ENCODE results near the gene TAPT1. TPM values are rescaled to one million over a fixed set of nuclear protein-coding genes. Genes with fewer than 3 reads are reported as not detected.

TAPT1 gene
- total RNA-seq, 1 experiment from 2014 or later, result 22.0 TPM

DNA sequence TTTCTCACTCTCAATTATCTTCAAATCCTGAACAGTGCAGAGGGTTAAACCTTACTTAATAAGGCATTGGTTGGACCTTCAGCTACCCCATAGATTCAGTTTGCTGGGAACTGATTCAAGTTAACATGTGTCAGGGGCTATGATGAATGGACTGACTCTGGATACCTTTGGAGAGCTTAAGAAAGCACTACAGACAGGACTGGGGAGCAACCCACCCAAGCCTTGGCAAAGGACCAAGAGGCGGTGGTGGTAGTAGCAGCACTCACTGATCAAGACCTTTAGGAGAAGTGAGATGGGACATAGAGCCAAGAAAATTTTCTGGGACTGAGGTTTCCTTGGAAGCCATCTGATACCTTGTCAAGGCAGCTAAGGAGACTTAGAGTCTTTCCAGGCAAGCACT, 43.0 kb upstream of the TAPT1 start:
- BruUV-seq (replicated peaks), result no TSS peak
- intact Hi-C loops (cut with micrococcal nuclease), result loop anchor here (10.0 kb wide), 2 partner anchors 314 to 384 kb away; no protein-coding TSS in a partner anchor
- H3K4me3 Mint-ChIP-seq (ENCODE audit: unreplicated experiment), result no peak overlapping the region
- peaks cover 4% of the 10 kb centered on the region for H3K36me3 Mint-ChIP-seq (ENCODE audit: insufficient read depth, unreplicated experiment)
- CTCF ChIA-PET, result interaction anchor here (0.5 to 4.7 kb wide), 3 partner anchors 63 to 813 kb away, joined by 3 to 27 read pairs (median 3); no protein-coding TSS in a partner anchor
- H3K27me3 Mint-ChIP-seq (ENCODE audit: insufficient read depth, unreplicated experiment), result no peaks in the 10 kb centered on the region
- DNase-seq (ENCODE audit: unreplicated experiment), result no peak
- POLR2A ChIA-PET, result interaction anchor here (0.7 kb wide), 1 partner anchor 873 kb away, joined by 3 read pairs; no protein-coding TSS in a partner anchor
- H3K27ac Mint-ChIP-seq (ENCODE audit: low read depth, unreplicated experiment), result no peak overlapping the region
- H3K9me3 Mint-ChIP-seq (ENCODE audit: unreplicated experiment), result no peaks in the 10 kb centered on the region
- TF ChIP-seq, protein P1, sequence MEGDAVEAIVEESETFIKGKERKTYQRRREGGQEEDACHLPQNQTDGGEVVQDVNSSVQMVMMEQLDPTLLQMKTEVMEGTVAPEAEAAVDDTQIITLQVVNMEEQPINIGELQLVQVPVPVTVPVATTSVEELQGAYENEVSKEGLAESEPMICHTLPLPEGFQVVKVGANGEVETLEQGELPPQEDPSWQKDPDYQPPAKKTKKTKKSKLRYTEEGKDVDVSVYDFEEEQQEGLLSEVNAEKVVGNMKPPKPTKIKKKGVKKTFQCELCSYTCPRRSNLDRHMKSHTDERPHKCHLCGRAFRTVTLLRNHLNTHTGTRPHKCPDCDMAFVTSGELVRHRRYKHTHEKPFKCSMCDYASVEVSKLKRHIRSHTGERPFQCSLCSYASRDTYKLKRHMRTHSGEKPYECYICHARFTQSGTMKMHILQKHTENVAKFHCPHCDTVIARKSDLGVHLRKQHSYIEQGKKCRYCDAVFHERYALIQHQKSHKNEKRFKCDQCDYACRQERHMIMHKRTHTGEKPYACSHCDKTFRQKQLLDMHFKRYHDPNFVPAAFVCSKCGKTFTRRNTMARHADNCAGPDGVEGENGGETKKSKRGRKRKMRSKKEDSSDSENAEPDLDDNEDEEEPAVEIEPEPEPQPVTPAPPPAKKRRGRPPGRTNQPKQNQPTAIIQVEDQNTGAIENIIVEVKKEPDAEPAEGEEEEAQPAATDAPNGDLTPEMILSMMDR (IDR thresholded peaks at IDR 0.05; ENCODE audit: unreplicated experiment), result no peak
- H3K4me1 Mint-ChIP-seq (ENCODE audit: insufficient read depth, unreplicated experiment), result peaks cover 7% of the 10 kb centered on the region

DNA sequence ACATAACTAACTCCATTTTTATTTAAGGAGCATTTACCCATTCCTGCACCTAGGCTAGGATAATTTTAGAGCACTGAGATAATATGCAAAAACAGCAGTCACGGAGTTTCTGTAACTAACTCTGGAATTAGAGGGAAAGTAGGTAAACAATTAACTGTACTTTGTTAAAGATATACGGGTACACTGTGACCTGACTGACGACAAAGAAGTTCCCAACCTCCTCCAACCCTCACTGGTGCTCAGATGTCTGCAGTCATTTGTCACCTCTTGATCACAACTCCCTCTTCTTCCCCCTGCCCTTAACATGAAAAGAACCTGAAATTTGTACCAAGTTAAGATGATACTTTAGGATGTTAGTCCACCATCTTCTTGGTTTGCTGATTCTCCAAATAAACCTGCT, 42.0 kb upstream of the TAPT1 start:
- Mint-ChIP-seq H3K27ac (ENCODE audit: low read depth, unreplicated experiment) (no peak overlapping the region), H3K4me1 (ENCODE audit: insufficient read depth, unreplicated experiment) (peaks cover 7% of the 10 kb centered on the region), H3K4me3 (ENCODE audit: unreplicated experiment) (no peak overlapping the region), H3K27me3 (ENCODE audit: insufficient read depth, unreplicated experiment) (no peaks in the 10 kb centered on the region), H3K36me3 (ENCODE audit: insufficient read depth, unreplicated experiment) (peaks cover 4% of the 10 kb centered on the region), H3K9me3 (ENCODE audit: unreplicated experiment) (no peaks in the 10 kb centered on the region)
- ChIA-PET POLR2A (no interaction called here), CTCF (interaction anchor here (0.6 to 4.7 kb wide), 2 partner anchors 72 to 149 kb away, joined by 5 to 27 read pairs; no protein-coding TSS in a partner anchor)
- TF ChIP-seq, protein P1 (IDR thresholded peaks at IDR 0.05; ENCODE audit: unreplicated experiment), result no peak
- no peak for DNase-seq (ENCODE audit: unreplicated experiment)
- intact Hi-C loops (cut with micrococcal nuclease), result loop anchor here (10.0 kb wide), 2 partner anchors 313 to 383 kb away; no protein-coding TSS in a partner anchor
- BruUV-seq (replicated peaks), result no TSS peak

DNA sequence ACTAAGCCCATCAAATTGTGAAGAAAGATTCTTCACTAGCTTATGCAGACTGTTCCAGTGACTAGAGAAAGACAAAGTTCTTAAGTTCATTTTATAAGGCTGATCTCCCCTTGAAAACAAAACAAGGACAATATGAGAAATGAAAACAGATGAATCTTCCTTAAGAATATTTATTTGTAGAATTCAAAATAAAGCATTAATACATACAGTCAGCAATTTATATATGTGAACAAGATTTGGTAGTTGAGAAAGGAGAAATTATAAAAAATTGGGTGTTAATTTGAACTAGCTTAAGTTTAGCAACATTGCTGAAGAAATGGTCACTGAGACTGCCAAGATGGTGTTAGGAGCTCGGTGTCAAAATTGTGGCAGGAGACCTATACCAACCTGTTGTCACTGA, 41.4 kb upstream of the TAPT1 start:
- TF ChIP-seq, protein P1 (IDR thresholded peaks at IDR 0.05; ENCODE audit: unreplicated experiment), result no peak
- DNase-seq (ENCODE audit: unreplicated experiment), result no peak
- H3K9me3 Mint-ChIP-seq (ENCODE audit: unreplicated experiment), result no peaks in the 10 kb centered on the region
- no TSS peak for BruUV-seq (replicated peaks)
- POLR2A ChIA-PET, result interaction anchor here (0.8 kb wide), 1 partner anchor 71 kb away, joined by 4 read pairs; no protein-coding TSS in a partner anchor
- intact Hi-C loops (cut with micrococcal nuclease), result loop anchor here (10.0 kb wide), 2 partner anchors 313 to 383 kb away; no protein-coding TSS in a partner anchor
- H3K27ac Mint-ChIP-seq (ENCODE audit: low read depth, unreplicated experiment), result no peak overlapping the region
- CTCF ChIA-PET, result interaction anchor here (0.6 to 4.7 kb wide), 4 partner anchors 62 to 440 kb away, joined by 3 to 27 read pairs (median 4); no protein-coding TSS in a partner anchor
- H3K27me3 Mint-ChIP-seq (ENCODE audit: insufficient read depth, unreplicated experiment), result no peaks in the 10 kb centered on the region
- peaks cover 7% of the 10 kb centered on the region for H3K4me1 Mint-ChIP-seq (ENCODE audit: insufficient read depth, unreplicated experiment)
- peaks cover 4% of the 10 kb centered on the region for H3K36me3 Mint-ChIP-seq (ENCODE audit: insufficient read depth, unreplicated experiment)
- H3K4me3 Mint-ChIP-seq (ENCODE audit: unreplicated experiment), result no peak overlapping the region

DNA sequence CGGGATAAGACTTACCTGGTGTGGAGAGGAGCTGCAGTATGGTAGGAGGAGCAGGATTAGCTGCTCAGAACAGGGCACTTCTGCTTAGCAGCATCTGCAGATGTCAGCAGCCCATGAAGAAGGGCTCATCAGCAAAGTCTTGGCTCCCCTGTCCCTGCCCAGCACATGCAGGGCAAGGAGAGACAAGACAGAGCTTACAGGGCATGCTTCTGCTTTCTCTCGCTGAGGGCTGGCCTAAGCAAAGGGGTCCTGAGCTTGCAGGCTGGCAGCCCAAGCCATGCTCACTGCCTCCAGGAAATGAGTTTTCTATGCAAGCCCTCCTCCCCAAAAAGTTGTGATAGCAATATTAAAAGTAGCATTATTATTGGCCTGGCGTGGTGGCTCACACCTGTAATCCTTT, 39.5 kb upstream of the TAPT1 start:
- Mint-ChIP-seq H3K9me3 (ENCODE audit: unreplicated experiment) (no peaks in the 10 kb centered on the region), H3K4me3 (ENCODE audit: unreplicated experiment) (no peak overlapping the region), H3K36me3 (ENCODE audit: insufficient read depth, unreplicated experiment) (peaks cover 4% of the 10 kb centered on the region)

More for the DNA sequence above, 39.5 kb upstream of the TAPT1 start:
- BruUV-seq (replicated peaks), result no TSS peak
- intact Hi-C loops (cut with micrococcal nuclease), result loop anchor here (1.0 to 10.0 kb wide), 3 partner anchors 240 to 381 kb away; no protein-coding TSS in a partner anchor
- Mint-ChIP-seq H3K27ac (ENCODE audit: low read depth, unreplicated experiment) (no peak overlapping the region), H3K4me1 (ENCODE audit: insufficient read depth, unreplicated experiment) (peaks cover 7% of the 10 kb centered on the region), H3K27me3 (ENCODE audit: insufficient read depth, unreplicated experiment) (no peaks in the 10 kb centered on the region)
- TF ChIP-seq, protein P1 (IDR thresholded peaks at IDR 0.05; ENCODE audit: unreplicated experiment), result no peak
- no peak for DNase-seq (ENCODE audit: unreplicated experiment)
- CTCF ChIA-PET, result interaction anchor here (0.5 to 4.7 kb wide), 21 partner anchors 8 to 1054 kb away, joined by 3 to 27 read pairs (median 4); partner anchors contain the start of gene FGFBP2
- POLR2A ChIA-PET, result no interaction called here
